GM21528 (cell line): ENCODE data around the gene GTSF1L.

Experiments
- ATAC-seq: cut with Tn5 transposase; IDR thresholded peaks from one replicate; pipeline ENCODE4 v1.9.1; 2021; ENCODE audit warnings: mild to moderate bottlenecking, moderate library complexity; ENCODE audit not compliant: unreplicated experiment, low FRiP score

GTSF1L gene

GRCh38 chr20:43676368-43676767, 50.4 kb downstream of the GTSF1L start:
- no peak for ATAC-seq
